ENCODE measurements around the gene GRM7.

GRM7 gene

GRCh38 chr3:7512048-7512447 is 651.1 kb downstream of the GRM7 start:
- no peak for DNase-seq

GRCh38 chr3:7518026-7518425 is 657.1 kb downstream of the GRM7 start:
- DNase-seq = peak; percentile 33

- peak; percentile 66 for DNase-seq
Observed at GRCh38 chr3:7518456-7518855, 657.5 kb downstream of the GRM7 start.

GRCh38 chr3:7520059-7520458 is 659.1 kb downstream of the GRM7 start:
- no peak for DNase-seq

- DNase-seq = no peak
Observed at GRCh38 chr3:7520593-7520992, 659.7 kb downstream of the GRM7 start.

GRCh38 chr3:7536510-7536909 is 675.6 kb downstream of the GRM7 start:
- no peak for DNase-seq

GRCh38 chr3:7536921-7537320 is 676.0 kb downstream of the GRM7 start:
- DNase-seq = no peak

GRCh38 chr3:7543294-7543880 is 682.5 kb downstream of the GRM7 start:
- DNase-seq = no peak

GRCh38 chr3:7545334-7545733 is 684.4 kb downstream of the GRM7 start:
- no peak for DNase-seq

- no peak for DNase-seq
Observed at GRCh38 chr3:7546253-7546652, 685.3 kb downstream of the GRM7 start.

GRCh38 chr3:7547826-7548225 is 686.9 kb downstream of the GRM7 start:
- no peak for DNase-seq

- DNase-seq = no peak
Observed at GRCh38 chr3:7562892-7563291, 702.0 kb downstream of the GRM7 start.

GRCh38 chr3:7565574-7565973 is 704.7 kb downstream of the GRM7 start:
- DNase-seq = no peak

GRCh38 chr3:7567160-7567559 is 706.2 kb downstream of the GRM7 start:
- no peak for DNase-seq

GRCh38 chr3:7568526-7569184 is 707.7 kb downstream of the GRM7 start:
- no peak for DNase-seq

GRCh38 chr3:7573330-7573729 is 712.4 kb downstream of the GRM7 start:
- DNase-seq = no peak

GRCh38 chr3:7574435-7574834 is 713.5 kb downstream of the GRM7 start:
- DNase-seq = no peak

GRCh38 chr3:7576071-7576470 is 715.2 kb downstream of the GRM7 start:
- peak; percentile 10 for DNase-seq

GRCh38 chr3:7576506-7576905 is 715.6 kb downstream of the GRM7 start:
- no peak for DNase-seq

GRCh38 chr3:7577513-7577912 is 716.6 kb downstream of the GRM7 start:
- no peak for DNase-seq

GRCh38 chr3:7581831-7582230 is 720.9 kb downstream of the GRM7 start:
- no peak for DNase-seq

- DNase-seq = no peak
Observed at GRCh38 chr3:7585052-7585451, 724.1 kb downstream of the GRM7 start.

GRCh38 chr3:7588236-7588635 is 727.3 kb downstream of the GRM7 start:
- DNase-seq = no peak

- no peak for DNase-seq
Observed at GRCh38 chr3:7589526-7589925, 728.6 kb downstream of the GRM7 start.

- DNase-seq = no peak
Observed at GRCh38 chr3:7602297-7602696, 741.4 kb downstream of the GRM7 start.
